Measurements from ENCODE around the gene GJA10. TPM values are rescaled to one million over a fixed set of nuclear protein-coding genes. Genes with fewer than 3 reads are reported as not detected.

Gene GJA10
- total RNA-seq, 4 donors from 2014 or later, result not detected

GRCh38 chr6:89941763-89942497 lies 47.7 kb downstream of the GJA10 start:
- peaks cover 2% of the 10 kb centered on the region for H3K36me3 ChIP-seq
- no peak for DNase-seq (ENCODE audit: low spot score in 2 of 2)
- H3K4me3 ChIP-seq, result no peak overlapping the region
- TF ChIP-seq EP300 (IDR thresholded peaks at IDR 0.05) (no peak), POLR2A (IDR thresholded peaks at IDR 0.05) (no peak), POLR2AphosphoS5 (IDR thresholded peaks at IDR 0.05) (no peak), CTCF (IDR thresholded peaks at IDR 0.05) (no peak)
- 80% methylated on average over 6 of the region's 6 CpGs for WGBS
- H3K4me1 ChIP-seq, result peaks cover 24% of the 10 kb centered on the region
- no peaks in the 10 kb centered on the region for H3K27me3 ChIP-seq
- no peaks in the 10 kb centered on the region for H3K9me3 ChIP-seq
- H3K27ac ChIP-seq, result peak overlapping the region; percentile 77

- no peak for TF ChIP-seq EP300 (IDR thresholded peaks at IDR 0.05)
- no peak for TF ChIP-seq CTCF (IDR thresholded peaks at IDR 0.05)
- TF ChIP-seq POLR2A (IDR thresholded peaks at IDR 0.05), result no peak
- TF ChIP-seq POLR2AphosphoS5 (IDR thresholded peaks at IDR 0.05), result no peak
- H3K27ac ChIP-seq, result no peak overlapping the region
- 97% methylated on average over 8 of the region's 8 CpGs for WGBS
- no peaks in the 10 kb centered on the region for H3K27me3 ChIP-seq
- H3K36me3 ChIP-seq, result no peaks in the 10 kb centered on the region
- no peaks in the 10 kb centered on the region for H3K9me3 ChIP-seq
- H3K4me1 ChIP-seq, result peaks cover 24% of the 10 kb centered on the region
- no peak overlapping the region for H3K4me3 ChIP-seq
- DNase-seq (ENCODE audit: low spot score in 2 of 2), result no peak
Measured at GRCh38 chr6:89942601-89943000, 48.3 kb downstream of the GJA10 start.

GRCh38 chr6:89944181-89944755 lies 50.0 kb downstream of the GJA10 start:
- TF ChIP-seq EP300 (IDR thresholded peaks at IDR 0.05), result no peak
- no peak for TF ChIP-seq CTCF (IDR thresholded peaks at IDR 0.05)
- no peak for TF ChIP-seq POLR2AphosphoS5 (IDR thresholded peaks at IDR 0.05)
- no peak for TF ChIP-seq POLR2A (IDR thresholded peaks at IDR 0.05)
- Histone ChIP-seq H3K9me3 (no peaks in the 10 kb centered on the region), H3K27ac (no peak overlapping the region), H3K4me1 (peaks cover 30% of the 10 kb centered on the region), H3K27me3 (no peaks in the 10 kb centered on the region), H3K4me3 (no peak overlapping the region), H3K36me3 (no peaks in the 10 kb centered on the region)
- DNase-seq (ENCODE audit: low spot score in 2 of 2), result no peak
- WGBS, result 85% methylated on average over 4 of the region's 4 CpGs

- Histone ChIP-seq H3K27ac (no peak overlapping the region), H3K36me3 (no peaks in the 10 kb centered on the region), H3K9me3 (no peaks in the 10 kb centered on the region), H3K4me1 (peaks cover 30% of the 10 kb centered on the region), H3K27me3 (no peaks in the 10 kb centered on the region), H3K4me3 (no peak overlapping the region)
- DNase-seq (ENCODE audit: low spot score in 2 of 2), result no peak
- WGBS, result 96% methylated on average over 1 of the region's 1 CpG
- TF ChIP-seq POLR2A (IDR thresholded peaks at IDR 0.05) (no peak), EP300 (IDR thresholded peaks at IDR 0.05) (no peak), POLR2AphosphoS5 (IDR thresholded peaks at IDR 0.05) (no peak), CTCF (IDR thresholded peaks at IDR 0.05) (no peak)
Measured at GRCh38 chr6:89944826-89945407, 50.6 kb downstream of the GJA10 start.

Other genes with a start within 250 kb of the GJA10 start
- 10 to 100 TPM; 33.1 to 70.4 (median 44.5) TPM for gene MDN1, start 74.7 kb upstream of the GJA10 start, total RNA-seq
- 10 to 100 TPM in 3 of 4 donors, 1 to 10 TPM in 1; 8.8 to 17.9 (median 13.7) TPM for gene CASP8AP2, start 64.6 kb upstream of the GJA10 start, total RNA-seq